ENCODE results near the gene DIP2A. TPM values are rescaled to one million over a fixed set of nuclear protein-coding genes. Genes with fewer than 3 reads are reported as not detected.

Gene DIP2A
- polyA plus RNA-seq (2012; ENCODE audit: insufficient read depth, insufficient read length, low read depth) = 15.9 TPM

DNA sequence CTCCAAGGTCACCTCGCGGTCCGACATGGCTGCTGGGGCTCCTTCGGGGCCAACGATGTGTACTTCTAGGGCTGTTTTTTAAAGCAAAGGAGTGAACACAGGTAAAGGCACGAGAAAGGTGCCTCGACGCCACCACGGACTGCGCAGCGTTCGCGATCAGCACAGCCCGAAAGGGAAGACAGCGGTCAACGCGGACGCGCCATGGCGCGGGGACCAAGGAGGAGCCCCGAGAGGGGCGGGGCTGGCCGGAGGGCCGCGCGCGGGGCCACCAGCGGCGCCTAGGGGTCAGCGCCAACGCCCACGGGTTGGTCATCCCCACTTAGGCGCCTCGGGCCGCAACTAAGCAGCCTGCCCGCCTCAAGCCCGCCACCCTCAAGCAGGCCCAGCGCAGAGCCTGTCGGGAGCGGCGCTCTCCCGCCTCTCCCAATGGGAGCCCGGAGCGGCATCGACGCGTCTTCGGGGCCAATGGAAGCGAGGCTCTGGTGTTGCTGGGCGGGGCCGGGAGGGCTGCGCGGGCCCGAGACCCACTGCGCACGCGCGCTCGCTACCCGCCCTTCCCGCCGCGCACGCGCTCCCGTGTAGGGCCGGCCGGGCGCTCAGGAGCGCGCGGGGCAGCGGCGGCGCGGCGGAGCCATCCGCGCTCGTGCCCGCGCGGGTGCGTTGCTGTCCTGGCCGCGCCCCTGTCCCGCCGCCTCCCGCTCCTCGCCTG is at the start of gene DIP2A:
DIP2A (plus strand) TSS at position 577 of the 709 bp plus-strand sequence. CDS start 241 bp downstream, outside the sequence.
- peak within 1 kb of the TSS; percentile 78 for H3K4me3 ChIP-seq (ENCODE audit: low read depth, low read length)
- H3K4me1 ChIP-seq = peaks cover 6% of the 10 kb centered on the region
- H3K36me3 ChIP-seq = peaks cover 16% of the 10 kb centered on the region
- TF ChIP-seq CTCF (IDR thresholded peaks at IDR 0.05; ENCODE audit: low read depth, low read length) = no peak
- no peaks in the 10 kb centered on the region for H3K27me3 ChIP-seq
- H3K9me3 ChIP-seq = no peaks in the 10 kb centered on the region
- DNase-seq = peak; percentile 98

DNA sequence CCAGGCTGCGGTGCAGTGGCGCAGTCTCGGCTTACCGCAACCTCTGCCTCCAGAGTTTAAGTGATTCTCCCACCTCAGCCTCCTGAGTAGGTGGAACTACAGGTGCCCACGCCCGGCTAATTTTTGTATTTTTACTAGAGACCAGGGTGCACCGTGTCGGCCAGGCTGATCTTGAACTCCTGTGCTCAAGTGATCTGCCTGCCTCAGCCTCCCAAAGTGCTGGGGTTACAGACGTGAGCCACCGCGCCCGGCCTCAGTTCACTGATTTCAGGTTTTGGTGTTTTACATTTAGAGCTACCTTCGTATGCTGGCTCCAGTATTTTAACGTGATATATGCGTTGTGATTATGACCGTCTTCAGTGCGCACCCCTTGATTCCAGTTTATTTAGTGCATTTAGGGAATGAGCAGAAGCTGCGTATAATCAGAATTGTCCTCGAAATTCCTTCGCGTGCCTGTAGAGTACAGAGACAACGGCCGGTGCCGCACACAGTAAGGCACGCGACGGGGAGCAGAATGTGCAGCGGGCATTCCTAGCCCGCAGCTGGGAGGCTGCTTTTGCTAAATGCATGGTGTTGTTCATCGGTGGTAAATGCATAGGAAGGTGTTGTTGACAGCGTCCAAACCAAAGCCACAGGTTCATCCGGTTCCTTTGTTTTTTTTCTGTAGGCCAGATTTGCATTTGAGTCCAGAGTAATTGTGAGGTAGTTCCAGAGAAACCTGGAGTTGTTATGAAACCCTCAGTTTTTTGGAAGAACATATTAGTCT is 48.9 kb upstream of the DIP2A start:
- H3K27me3 ChIP-seq = no peaks in the 10 kb centered on the region
- no peak for TF ChIP-seq CTCF (IDR thresholded peaks at IDR 0.05; ENCODE audit: low read depth, low read length)
- H3K4me3 ChIP-seq (ENCODE audit: low read depth, low read length) = no peak overlapping the region
- H3K36me3 ChIP-seq = peaks cover 28% of the 10 kb centered on the region
- no peaks in the 10 kb centered on the region for H3K4me1 ChIP-seq
- no peaks in the 10 kb centered on the region for H3K9me3 ChIP-seq
- DNase-seq = no peak

- H3K4me3 ChIP-seq (ENCODE audit: low read depth, low read length) = no peak overlapping the region
- no peak for TF ChIP-seq CTCF (IDR thresholded peaks at IDR 0.05; ENCODE audit: low read depth, low read length)
- DNase-seq = no peak
- H3K9me3 ChIP-seq = no peaks in the 10 kb centered on the region
- H3K27me3 ChIP-seq = no peaks in the 10 kb centered on the region
- no peaks in the 10 kb centered on the region for H3K4me1 ChIP-seq
- peaks cover 29% of the 10 kb centered on the region for H3K36me3 ChIP-seq
Measured at GRCh38 chr21:46410516-46410915, 48.2 kb upstream of the DIP2A start.

GRCh38 chr21:46411236-46411635 is 47.5 kb upstream of the DIP2A start:
- Histone ChIP-seq H3K36me3 (peaks cover 31% of the 10 kb centered on the region), H3K4me3 (ENCODE audit: low read depth, low read length) (no peak overlapping the region), H3K4me1 (no peaks in the 10 kb centered on the region), H3K27me3 (no peaks in the 10 kb centered on the region), H3K9me3 (no peaks in the 10 kb centered on the region)
- TF ChIP-seq CTCF (IDR thresholded peaks at IDR 0.05; ENCODE audit: low read depth, low read length) = no peak
- DNase-seq = no peak

DNA sequence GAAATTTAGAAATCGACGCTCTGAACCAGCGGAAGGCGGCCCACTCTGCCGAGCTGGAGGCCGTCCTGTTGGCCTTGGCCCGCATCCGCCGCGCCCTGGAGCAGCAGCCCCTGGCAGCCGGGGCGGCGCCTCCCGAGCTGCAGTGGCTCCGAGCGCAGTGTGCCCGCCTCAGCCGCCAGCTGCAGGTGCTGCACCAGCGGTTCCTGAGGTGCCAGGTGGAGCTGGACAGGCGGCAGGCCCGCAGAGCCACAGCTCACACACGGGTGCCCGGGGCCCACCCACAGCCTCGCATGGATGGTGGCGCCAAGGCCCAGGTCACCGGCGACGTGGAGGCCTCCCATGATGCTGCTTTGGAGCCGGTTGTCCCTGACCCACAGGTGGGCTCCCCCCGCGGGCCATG is 47.0 kb upstream of the DIP2A start:
- Histone ChIP-seq H3K36me3 (peaks cover 33% of the 10 kb centered on the region), H3K9me3 (no peaks in the 10 kb centered on the region)
- DNase-seq = no peak

More for the DNA sequence above, 47.0 kb upstream of the DIP2A start:
- Histone ChIP-seq H3K4me1 (no peaks in the 10 kb centered on the region), H3K4me3 (ENCODE audit: low read depth, low read length) (no peak overlapping the region), H3K27me3 (no peaks in the 10 kb centered on the region)
- TF ChIP-seq CTCF (IDR thresholded peaks at IDR 0.05; ENCODE audit: low read depth, low read length) = no peak

Data from BE2C (cell line).